Liver (tissue), 9 donors: ENCODE data around the gene RNU2-1. TPM values are rescaled to one million over a fixed set of nuclear protein-coding genes. Genes with fewer than 3 reads are reported as not detected.
A peak's percentile ranks its signal among the peaks of the same experiment; 100 is the strongest.

Experiments used
- DNase-seq: peaks from one replicate; pipeline ENCODE4 v3.0.0-alpha.2; 2017; ENCODE audit warnings: low spot score
- H3K27ac ChIP-seq, 2 donors: one replicate each; pipeline ENCODE4 v1.7.0; 2013; ENCODE audit warnings: inconsistent platforms in 2 of 2, low read length in 2 of 2, control low read depth in 1 of 2, low read depth in 1 of 2, mild to moderate bottlenecking in 1 of 2
- H3K27me3 ChIP-seq, 4 donors: one replicate each; pipeline versions ENCODE4 v1.6.1 to v1.7.0; 2013; ENCODE audit warnings: low read length in 3 of 4, inconsistent platforms in 1 of 4, mild to moderate bottlenecking in 1 of 4, moderate library complexity in 1 of 4; ENCODE audit not compliant: control insufficient read depth in 4 of 4, insufficient read depth in 4 of 4
- H3K36me3 ChIP-seq, 4 donors: one replicate each; pipeline versions ENCODE4 v1.6.1 to v1.7.0; 2013; ENCODE audit warnings: low read length in 3 of 4, mild to moderate bottlenecking in 3 of 4, low read depth in 1 of 4, moderate library complexity in 1 of 4; ENCODE audit not compliant: control insufficient read depth in 4 of 4, insufficient read depth in 3 of 4
- H3K4me1 ChIP-seq, 4 donors: one replicate each; pipeline versions ENCODE4 v1.6.1 to v1.7.0; 2013; ENCODE audit warnings: low read length in 3 of 4, mild to moderate bottlenecking in 3 of 4, moderate library complexity in 1 of 4; ENCODE audit not compliant: control insufficient read depth in 4 of 4, insufficient read depth in 4 of 4
- H3K4me3 ChIP-seq, 3 donors: one replicate each; pipeline versions ENCODE4 v1.6.1 to v1.7.0; 2013; ENCODE audit warnings: low read length in 3 of 3, control low read depth in 1 of 3, low read depth in 1 of 3, mild to moderate bottlenecking in 1 of 3
- H3K9ac ChIP-seq, 2 donors: one replicate each; pipeline ENCODE4 v1.7.0; 2013; ENCODE audit warnings: low read length in 2 of 2, mild to moderate bottlenecking in 2 of 2, moderate library complexity in 2 of 2, control low read depth in 1 of 2, low read depth in 1 of 2
- H3K9me3 ChIP-seq, 4 donors: one replicate each; pipeline versions ENCODE4 v1.6.1 to v1.7.0; 2013; ENCODE audit warnings: low read length in 3 of 4; ENCODE audit not compliant: control insufficient read depth in 4 of 4
- ATF3 ChIP-seq: IDR thresholded peaks from 2 replicates; pipeline ENCODE4 v1.6.1; 2016; ENCODE audit warnings: antibody characterized with exemption
- EGR1 ChIP-seq, 2 donors: IDR thresholded peaks; 2 replicates each; pipeline ENCODE4 v1.6.1; 2016 to 2018; ENCODE audit warnings: antibody characterized with exemption in 2 of 2, low read depth in 2 of 2
- FOXA1 ChIP-seq: IDR thresholded peaks from 2 replicates; pipeline ENCODE4 v1.6.1; 2016; ENCODE audit warnings: antibody characterized with exemption
- FOXA2 ChIP-seq: IDR thresholded peaks from 2 replicates; pipeline ENCODE4 v1.6.1; 2016; ENCODE audit warnings: antibody characterized with exemption
- GABPA ChIP-seq, 2 donors: IDR thresholded peaks in 1 of 2; conservative IDR thresholded peaks in 1 of 2; 2 replicates each; pipeline ENCODE4 v1.6.1; 2016; ENCODE audit warnings: antibody characterized with exemption in 2 of 2, mild to moderate bottlenecking in 1 of 2, moderate library complexity in 1 of 2
- HNF4A ChIP-seq, 2 donors: conservative IDR thresholded peaks; 2 replicates each; pipeline ENCODE4 v1.6.1; 2016; ENCODE audit warnings: antibody characterized with exemption in 2 of 2, mild to moderate bottlenecking in 2 of 2
- HNF4G ChIP-seq: IDR thresholded peaks from 2 replicates; pipeline ENCODE4 v1.6.1; 2016; ENCODE audit warnings: antibody characterized with exemption
- JUND ChIP-seq, 2 donors: IDR thresholded peaks; 2 replicates each; pipeline ENCODE4 v1.6.1; 2016; ENCODE audit warnings: antibody characterized with exemption in 2 of 2
- MAX ChIP-seq: IDR thresholded peaks from 2 replicates; pipeline ENCODE4 v1.6.1; 2016; ENCODE audit warnings: antibody characterized with exemption
- NR2F2 ChIP-seq: IDR thresholded peaks from 2 replicates; pipeline ENCODE4 v1.6.1; 2016; ENCODE audit warnings: antibody characterized with exemption
- RAD21 ChIP-seq, 2 donors: IDR thresholded peaks; 2 replicates each; pipeline ENCODE4 v1.6.1; 2016; ENCODE audit warnings: antibody characterized with exemption in 2 of 2, mild to moderate bottlenecking in 2 of 2
- REST ChIP-seq: IDR thresholded peaks from 2 replicates; pipeline ENCODE4 v1.6.1; 2016; ENCODE audit warnings: antibody characterized with exemption, mild to moderate bottlenecking
- RXRA ChIP-seq, 2 donors: IDR thresholded peaks; 2 replicates each; pipeline ENCODE4 v1.6.1; 2017 to 2018; ENCODE audit warnings: antibody characterized with exemption in 2 of 2, mild to moderate bottlenecking in 1 of 2
- SP1 ChIP-seq: IDR thresholded peaks from 2 replicates; pipeline ENCODE4 v1.6.1; 2018; ENCODE audit warnings: antibody characterized with exemption, mild to moderate bottlenecking
- TAF1 ChIP-seq: conservative IDR thresholded peaks from 2 replicates; pipeline ENCODE4 v1.6.1; 2016; ENCODE audit warnings: antibody characterized with exemption, mild to moderate bottlenecking
- YY1 ChIP-seq: IDR thresholded peaks from 2 replicates; pipeline ENCODE4 v1.6.1; 2016; ENCODE audit warnings: antibody characterized with exemption, mild to moderate bottlenecking
- WGBS: extraction: QIAGEN DNeasy Blood & Tissue Kit; methylation state at CpG from one replicate; pipeline ENCODE4 v1.1.7; 2013; 5-methylcytosine and 5-hydroxymethylcytosine counted together
- polyA plus RNA-seq, 2 donors: library from polyadenylated mRNA; stranded (reverse) in 1 of 2; unstranded in 1 of 2; fragments of 200-250 nt in 1 of 2; fragments of >200 nt in 1 of 2; fragmentation: Nextera tagmentation in 1 of 2; extraction: Ambion mirVana in 1 of 2; gene quantifications; one replicate each; pipeline versions ENCODE4 v1.2.1 to v1.2.3, GENCODE V29; 2013 to 2015
- total RNA-seq, 2 donors: library from RNA; depleted of rRNA; stranded (reverse); fragments of >200 nt; gene quantifications; one replicate each; pipeline ENCODE4 v1.2.3, GENCODE V29; 2014
- TF ChIP-seq, protein P1 (sequence below): IDR thresholded peaks from 2 replicates; pipeline ENCODE4 v1.6.1; 2016; ENCODE audit warnings: antibody characterized with exemption
- TF ChIP-seq, protein P2 (sequence below): fragments of 150-350 bp; IDR thresholded peaks from 2 replicates; pipeline ENCODE4 v1.5.1; 2017; ENCODE audit warnings: improper control_type of control experiment, low read depth, low read length; ENCODE audit not compliant: missing input control
- donor health status: healthy.
- donor health status: healthy.
- donor health status: healthy.
- donor health status: healthy.
- donor health status: healthy.

Gene RNU2-1
- total and polyA plus RNA-seq, 4 donors = 3.4 TPM; not detected in 3

GRCh38 chr17:43216762-43217613 is 16.8 kb downstream of the RNU2-1 start:
- no peak for DNase-seq
- H3K9me3 ChIP-seq = no peaks in the 10 kb centered on the region
- H3K27me3 ChIP-seq = no peaks in the 10 kb centered on the region
- H3K27ac ChIP-seq = no peak overlapping the region
- TF ChIP-seq JUND (IDR thresholded peaks at IDR 0.05) (no peak), GABPA (IDR thresholded peaks at IDR 0.05 in 1 of 2, conservative IDR thresholded peaks at IDR 0.05 in 1 of 2) (no peak), HNF4A (conservative IDR thresholded peaks at IDR 0.05) (peak; percentile 80 to 86), EGR1 (IDR thresholded peaks at IDR 0.05; ENCODE audit: low read depth in 2 of 2) (no peak), YY1 (no peak), RXRA (IDR thresholded peaks at IDR 0.05) (peak; percentile 46), RAD21 (IDR thresholded peaks at IDR 0.05) (peak; percentile 42 to 58), NR2F2 (no peak), MAX (no peak), FOXA2 (no peak), HNF4G (peak; percentile 46), TAF1 (no peak), FOXA1 (no peak), ATF3 (no peak), REST (no peak), SP1 (peak; percentile 74)
- TF ChIP-seq, protein P1, sequence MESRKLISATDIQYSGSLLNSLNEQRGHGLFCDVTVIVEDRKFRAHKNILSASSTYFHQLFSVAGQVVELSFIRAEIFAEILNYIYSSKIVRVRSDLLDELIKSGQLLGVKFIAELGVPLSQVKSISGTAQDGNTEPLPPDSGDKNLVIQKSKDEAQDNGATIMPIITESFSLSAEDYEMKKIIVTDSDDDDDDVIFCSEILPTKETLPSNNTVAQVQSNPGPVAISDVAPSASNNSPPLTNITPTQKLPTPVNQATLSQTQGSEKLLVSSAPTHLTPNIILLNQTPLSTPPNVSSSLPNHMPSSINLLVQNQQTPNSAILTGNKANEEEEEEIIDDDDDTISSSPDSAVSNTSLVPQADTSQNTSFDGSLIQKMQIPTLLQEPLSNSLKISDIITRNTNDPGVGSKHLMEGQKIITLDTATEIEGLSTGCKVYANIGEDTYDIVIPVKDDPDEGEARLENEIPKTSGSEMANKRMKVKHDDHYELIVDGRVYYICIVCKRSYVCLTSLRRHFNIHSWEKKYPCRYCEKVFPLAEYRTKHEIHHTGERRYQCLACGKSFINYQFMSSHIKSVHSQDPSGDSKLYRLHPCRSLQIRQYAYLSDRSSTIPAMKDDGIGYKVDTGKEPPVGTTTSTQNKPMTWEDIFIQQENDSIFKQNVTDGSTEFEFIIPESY = no peak
- TF ChIP-seq, protein P2, sequence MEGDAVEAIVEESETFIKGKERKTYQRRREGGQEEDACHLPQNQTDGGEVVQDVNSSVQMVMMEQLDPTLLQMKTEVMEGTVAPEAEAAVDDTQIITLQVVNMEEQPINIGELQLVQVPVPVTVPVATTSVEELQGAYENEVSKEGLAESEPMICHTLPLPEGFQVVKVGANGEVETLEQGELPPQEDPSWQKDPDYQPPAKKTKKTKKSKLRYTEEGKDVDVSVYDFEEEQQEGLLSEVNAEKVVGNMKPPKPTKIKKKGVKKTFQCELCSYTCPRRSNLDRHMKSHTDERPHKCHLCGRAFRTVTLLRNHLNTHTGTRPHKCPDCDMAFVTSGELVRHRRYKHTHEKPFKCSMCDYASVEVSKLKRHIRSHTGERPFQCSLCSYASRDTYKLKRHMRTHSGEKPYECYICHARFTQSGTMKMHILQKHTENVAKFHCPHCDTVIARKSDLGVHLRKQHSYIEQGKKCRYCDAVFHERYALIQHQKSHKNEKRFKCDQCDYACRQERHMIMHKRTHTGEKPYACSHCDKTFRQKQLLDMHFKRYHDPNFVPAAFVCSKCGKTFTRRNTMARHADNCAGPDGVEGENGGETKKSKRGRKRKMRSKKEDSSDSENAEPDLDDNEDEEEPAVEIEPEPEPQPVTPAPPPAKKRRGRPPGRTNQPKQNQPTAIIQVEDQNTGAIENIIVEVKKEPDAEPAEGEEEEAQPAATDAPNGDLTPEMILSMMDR = no peak
- 55% methylated on average over 4 of the region's 4 CpGs for WGBS
- peaks cover 0 to 14% (median 4%) of the 10 kb centered on the region in 4 donors for H3K36me3 ChIP-seq
- no peak overlapping the region for H3K9ac ChIP-seq
- no peak overlapping the region for H3K4me3 ChIP-seq
- H3K4me1 ChIP-seq = peaks cover 17 to 38% (median 29%) of the 10 kb centered on the region in 4 donors
